Body of pancreas (tissue), 4 donors: Measurements from ENCODE around the gene ZNF839.

Experiments
- POLR2A ChIP-seq, 3 donors: fragments of 450-650 bp; IDR thresholded peaks; one replicate each; pipeline ENCODE4 v1.6.1; 2016; ENCODE audit warnings: antibody characterized with exemption in 3 of 3, mild to moderate bottlenecking in 2 of 3
- TF ChIP-seq, protein P1 (sequence below), 7 experiments: fragments of 450-650 bp in 4 of 7; fragments of 200-600 bp in 3 of 7; sonication (generic) in 3 of 7; IDR thresholded peaks; one replicate each; pipeline ENCODE4 v1.5.1; 2016 to 2019; ENCODE audit warnings: antibody characterized with exemption in 7 of 7

- TF ChIP-seq, protein P1, sequence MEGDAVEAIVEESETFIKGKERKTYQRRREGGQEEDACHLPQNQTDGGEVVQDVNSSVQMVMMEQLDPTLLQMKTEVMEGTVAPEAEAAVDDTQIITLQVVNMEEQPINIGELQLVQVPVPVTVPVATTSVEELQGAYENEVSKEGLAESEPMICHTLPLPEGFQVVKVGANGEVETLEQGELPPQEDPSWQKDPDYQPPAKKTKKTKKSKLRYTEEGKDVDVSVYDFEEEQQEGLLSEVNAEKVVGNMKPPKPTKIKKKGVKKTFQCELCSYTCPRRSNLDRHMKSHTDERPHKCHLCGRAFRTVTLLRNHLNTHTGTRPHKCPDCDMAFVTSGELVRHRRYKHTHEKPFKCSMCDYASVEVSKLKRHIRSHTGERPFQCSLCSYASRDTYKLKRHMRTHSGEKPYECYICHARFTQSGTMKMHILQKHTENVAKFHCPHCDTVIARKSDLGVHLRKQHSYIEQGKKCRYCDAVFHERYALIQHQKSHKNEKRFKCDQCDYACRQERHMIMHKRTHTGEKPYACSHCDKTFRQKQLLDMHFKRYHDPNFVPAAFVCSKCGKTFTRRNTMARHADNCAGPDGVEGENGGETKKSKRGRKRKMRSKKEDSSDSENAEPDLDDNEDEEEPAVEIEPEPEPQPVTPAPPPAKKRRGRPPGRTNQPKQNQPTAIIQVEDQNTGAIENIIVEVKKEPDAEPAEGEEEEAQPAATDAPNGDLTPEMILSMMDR (IDR thresholded peaks at IDR 0.05), result peak; percentile 69 to 99 (median 94)
- peak in 2 of 3 donors; percentile 48 to 49 for TF ChIP-seq POLR2A (IDR thresholded peaks at IDR 0.05)
Measured at GRCh38 chr14:102316743-102317563, 2.6 kb upstream of the ZNF839 start.
